Left ventricle myocardium inferior (tissue), 1 donor: ENCODE results near the gene TMEM18. TPM values are rescaled to one million over a fixed set of nuclear protein-coding genes. Genes with fewer than 3 reads are reported as not detected.

Experiments used
- DNase-seq: peaks from one replicate; pipeline ENCODE4 v3.0.0-alpha.2; 2020
- H3K27ac ChIP-seq: fragments of 200-600 bp; replicated peaks from 2 replicates; pipeline ENCODE4 v1.8.0; 2021
- H3K27me3 ChIP-seq: fragments of 200-600 bp; 2 replicates; pipeline ENCODE4 v1.8.0; 2021; ENCODE audit warnings: low read depth
- H3K36me3 ChIP-seq: fragments of 200-600 bp; 2 replicates; pipeline ENCODE4 v1.8.0; 2021
- H3K4me1 ChIP-seq: fragments of 200-600 bp; 2 replicates; pipeline ENCODE4 v1.8.0; 2021
- H3K4me3 ChIP-seq: fragments of 200-600 bp; 2 replicates; pipeline ENCODE4 v1.8.0; 2021; ENCODE audit warnings: mild to moderate bottlenecking, moderate library complexity
- H3K9me3 ChIP-seq: fragments of 200-600 bp; replicated peaks from 2 replicates; pipeline ENCODE4 v1.8.0; 2021
- CTCF ChIP-seq: fragments of 200-600 bp; IDR thresholded peaks from 2 replicates; pipeline ENCODE4 v1.8.0; 2021; ENCODE audit warnings: antibody characterized with exemption, mild to moderate bottlenecking, borderline replicate concordance
- intact Hi-C: fragments of 100-400 bp; cut with micrococcal nuclease; formaldehyde crosslinking; loops from one replicate; pipeline ENCODE4 v1.11.0; 2022
- long read RNA-seq: library from polyadenylated mRNA; unstranded; transcript quantifications from one replicate; pipeline ENCODE4 v2.0.0, GENCODE V29; 2021
- total RNA-seq: library from RNA; stranded (reverse); fragmentation: NEBNext Ultra II Directional; extraction: Animal tissue kit (Norgen Biotek cat#: 25700); gene quantifications from one replicate; pipeline ENCODE4 v1.2.1, GENCODE V29; 2021
- donor health status: DM: no; HTN: yes; CAD: no; lungs with severe emphysema.

The TMEM18 gene
- total RNA-seq: 10.4 TPM
- long read RNA-seq, transcript TMEM18-201 (5 exons, 2,762 nt): major isoform, 16 of 19 reads
- long read RNA-seq, partial matches to known transcripts: 0 of 19 reads
- long read RNA-seq, other reads (novel, unspliced or antisense): 2 of 19 reads

GRCh38 chr2:677056-677958, at the start of gene TMEM18:
TMEM18 (minus strand) TSS chr2:677406; CDS start chr2:677345, 61 bp downstream.
- H3K4me1 ChIP-seq: peaks cover 33% of the 10 kb centered on the region
- peak within 1 kb of the TSS; percentile 75 for H3K4me3 ChIP-seq
- peak within 1 kb of the TSS; percentile 99 for H3K27ac ChIP-seq
- peak; percentile 44 for TF ChIP-seq CTCF
- no peaks in the 10 kb centered on the region for H3K27me3 ChIP-seq
- peak; percentile 90 for DNase-seq
- peaks cover 10% of the 10 kb centered on the region for H3K36me3 ChIP-seq
- intact Hi-C loops: no loop called here
- no peaks in the 10 kb centered on the region for H3K9me3 ChIP-seq

GRCh38 chr2:726169-726568, 49.0 kb upstream of the TMEM18 start:
- peaks cover 77% of the 10 kb centered on the region for H3K27me3 ChIP-seq
- no peak overlapping the region for H3K4me3 ChIP-seq
- H3K36me3 ChIP-seq: no peaks in the 10 kb centered on the region
- no peaks in the 10 kb centered on the region for H3K9me3 ChIP-seq
- H3K27ac ChIP-seq: no peak overlapping the region
- DNase-seq: no peak
- intact Hi-C loops: no loop called here
- TF ChIP-seq CTCF: no peak
- H3K4me1 ChIP-seq: no peaks in the 10 kb centered on the region

- no peak for TF ChIP-seq CTCF
- DNase-seq: no peak
- Histone ChIP-seq H3K36me3 (no peaks in the 10 kb centered on the region), H3K9me3 (no peaks in the 10 kb centered on the region), H3K27me3 (peaks cover 77% of the 10 kb centered on the region), H3K4me3 (no peak overlapping the region), H3K27ac (no peak overlapping the region), H3K4me1 (no peaks in the 10 kb centered on the region)
- intact Hi-C loops: no loop called here
Measured at GRCh38 chr2:725468-725867, 48.3 kb upstream of the TMEM18 start.

- no peak overlapping the region for H3K27ac ChIP-seq
- no peak overlapping the region for H3K4me3 ChIP-seq
- H3K4me1 ChIP-seq: no peaks in the 10 kb centered on the region
- H3K36me3 ChIP-seq: no peaks in the 10 kb centered on the region
- TF ChIP-seq CTCF: no peak
- intact Hi-C loops: no loop called here
- peaks cover 2% of the 10 kb centered on the region for H3K9me3 ChIP-seq
- DNase-seq: no peak
- H3K27me3 ChIP-seq: peaks cover 66% of the 10 kb centered on the region
Measured at GRCh38 chr2:723761-724160, 46.6 kb upstream of the TMEM18 start.

- Histone ChIP-seq H3K27ac (no peak overlapping the region), H3K9me3 (peaks cover 3% of the 10 kb centered on the region), H3K27me3 (peaks cover 76% of the 10 kb centered on the region), H3K4me1 (no peaks in the 10 kb centered on the region), H3K36me3 (no peaks in the 10 kb centered on the region), H3K4me3 (no peak overlapping the region)
- intact Hi-C loops: no loop called here
- no peak for TF ChIP-seq CTCF
- DNase-seq: no peak
Measured at GRCh38 chr2:720842-721241, 43.6 kb upstream of the TMEM18 start.
